Esophagus squamous epithelium (tissue), 5 donors: Measurements from ENCODE around the gene TRIM66. TPM values are rescaled to one million over a fixed set of nuclear protein-coding genes. Genes with fewer than 3 reads are reported as not detected.

Experiments
- DNase-seq: peaks from one replicate; lab custom pipeline; 2025; lab: John Stamatoyannopoulos, UW
- H3K27ac ChIP-seq, 4 donors: fragments of 200-600 bp; sonication (generic); one replicate each; pipeline ENCODE4 v1.5.1; 2016 to 2019; ENCODE audit warnings: mild to moderate bottlenecking in 1 of 4
- H3K27me3 ChIP-seq, 4 donors: fragments of 200-600 bp; sonication (generic); 1 replicate in 3 of 4; 2 replicates in 1 of 4; pipeline versions ENCODE4 v1.5.1 to v1.6.0; 2017 to 2021; ENCODE audit warnings: antibody characterized with exemption in 1 of 4
- H3K36me3 ChIP-seq, 3 donors: fragments of 200-600 bp; sonication (generic); one replicate each; pipeline ENCODE4 v1.5.1; 2016 to 2019
- H3K4me1 ChIP-seq, 3 donors: fragments of 200-600 bp; sonication (generic); one replicate each; pipeline ENCODE4 v1.5.1; 2017 to 2019
- H3K4me3 ChIP-seq, 4 donors: fragments of 200-600 bp; sonication (generic); 1 replicate in 3 of 4; 2 replicates in 1 of 4; pipeline ENCODE4 v1.5.1; 2016 to 2019; ENCODE audit warnings: mild to moderate bottlenecking in 2 of 4, moderate library complexity in 1 of 4
- H3K9me3 ChIP-seq, 3 donors: fragments of 200-600 bp; sonication (generic); one replicate each; pipeline ENCODE4 v1.5.1; 2016 to 2019
- CTCF ChIP-seq, 6 experiments: fragments of 450-650 bp in 4 of 6; fragments of 200-600 bp in 2 of 6; sonication (generic) in 2 of 6; IDR thresholded peaks; one replicate each; pipeline ENCODE4 v1.5.1; 2016 to 2019; ENCODE audit warnings: antibody characterized with exemption in 6 of 6, mild to moderate bottlenecking in 4 of 6, moderate library complexity in 4 of 6
- POLR2A ChIP-seq, 4 donors: fragments of 450-650 bp; IDR thresholded peaks; one replicate each; pipeline ENCODE4 v1.6.1; 2017; ENCODE audit warnings: antibody characterized with exemption in 4 of 4, mild to moderate bottlenecking in 4 of 4, moderate library complexity in 3 of 4
- WGBS, 2 donors: methylation state at CpG; one replicate each; pipeline ENCODE4 v1.1.5; 2018; 5-methylcytosine and 5-hydroxymethylcytosine counted together
- intact Hi-C: fragments of 100-400 bp; cut with DNase I; formaldehyde crosslinking; loops from one replicate; pipeline ENCODE4 v1.15.0; 2022
- total RNA-seq, 4 donors: library from RNA; depleted of rRNA; stranded (reverse); fragments of >200 nt; gene quantifications; one replicate each; pipeline ENCODE4 v1.1.0, GENCODE V29; 2016
- donor health status: DM: yes; HTN: yes; CAD: no.

Gene TRIM66
- total RNA-seq, 4 donors from 2014 or later: 4.5 to 5.5 (median 4.8) TPM

DNA sequence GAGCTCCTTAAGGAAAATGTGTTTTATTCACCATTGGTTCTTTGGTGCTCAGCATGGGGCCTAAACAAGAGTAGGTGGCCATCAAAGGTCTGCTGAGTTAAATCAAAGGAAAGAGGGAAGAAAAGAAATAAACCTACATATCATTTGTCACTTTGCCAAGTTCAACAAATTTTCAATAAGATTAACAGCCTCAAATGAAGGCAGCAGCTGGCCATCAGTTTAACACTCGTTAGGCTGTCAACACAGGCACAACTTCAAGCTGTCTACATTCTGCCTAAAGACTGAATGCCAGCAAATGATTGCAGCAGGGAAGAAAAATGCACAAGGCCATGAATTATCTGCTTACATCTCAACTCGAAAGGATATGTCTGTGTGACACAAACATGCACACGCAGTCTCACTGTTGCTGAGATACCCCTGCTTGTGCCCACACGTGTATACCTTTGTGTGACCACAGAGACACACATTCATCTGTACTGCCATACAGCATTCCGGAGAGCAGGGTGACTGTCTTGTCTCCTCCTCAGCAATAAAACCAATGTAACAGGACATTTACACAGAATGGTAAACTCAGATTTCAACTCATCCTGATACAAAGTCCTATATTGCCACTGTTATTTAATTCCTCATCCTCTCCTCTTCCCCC is 40.1 kb downstream of the TRIM66 start:
- no peaks in the 10 kb centered on the region for H3K4me1 ChIP-seq
- no peak overlapping the region for H3K27ac ChIP-seq
- no peak overlapping the region for H3K4me3 ChIP-seq
- no peak for DNase-seq
- intact Hi-C loops: no loop called here
- H3K9me3 ChIP-seq: no peaks in the 10 kb centered on the region
- 70 to 81% methylated on average over 5 of the region's 5 CpGs for WGBS, 2 donors
- H3K36me3 ChIP-seq: peaks cover 4 to 98% (median 5%) of the 10 kb centered on the region in 3 donors
- no peaks in the 10 kb centered on the region for H3K27me3 ChIP-seq
- TF ChIP-seq CTCF (IDR thresholded peaks at IDR 0.05): no peak
- TF ChIP-seq POLR2A (IDR thresholded peaks at IDR 0.05): no peak

DNA sequence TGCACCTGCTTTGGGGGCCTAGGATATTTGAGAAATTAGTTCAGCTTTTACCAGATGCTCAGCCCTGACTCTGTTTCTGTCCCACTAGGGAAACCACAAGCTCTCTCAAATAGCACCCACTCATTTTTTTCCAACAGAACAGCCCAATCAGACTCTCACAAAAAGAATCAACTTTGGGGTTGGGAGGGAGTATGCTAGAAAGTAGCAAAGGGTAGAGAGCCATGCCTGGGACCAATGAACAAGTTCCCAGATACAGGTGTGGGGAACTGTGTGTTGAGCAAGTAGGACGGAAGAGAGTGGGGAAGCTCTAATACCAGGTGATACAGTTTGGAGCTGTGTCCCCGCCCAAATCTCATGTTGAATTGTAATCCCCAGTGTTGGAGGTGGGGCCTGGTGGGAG is 41.1 kb downstream of the TRIM66 start:
- Histone ChIP-seq H3K4me3 (no peak overlapping the region), H3K36me3 (peaks cover 4 to 100% (median 5%) of the 10 kb centered on the region in 3 donors), H3K27ac (no peak overlapping the region), H3K4me1 (no peaks in the 10 kb centered on the region), H3K9me3 (no peaks in the 10 kb centered on the region), H3K27me3 (no peaks in the 10 kb centered on the region)
- no peak for TF ChIP-seq POLR2A (IDR thresholded peaks at IDR 0.05)
- TF ChIP-seq CTCF (IDR thresholded peaks at IDR 0.05): no peak
- intact Hi-C loops: no loop called here
- DNase-seq: no peak
- WGBS, 2 donors: 92 to 100% methylated on average over 2 of the region's 2 CpGs

DNA sequence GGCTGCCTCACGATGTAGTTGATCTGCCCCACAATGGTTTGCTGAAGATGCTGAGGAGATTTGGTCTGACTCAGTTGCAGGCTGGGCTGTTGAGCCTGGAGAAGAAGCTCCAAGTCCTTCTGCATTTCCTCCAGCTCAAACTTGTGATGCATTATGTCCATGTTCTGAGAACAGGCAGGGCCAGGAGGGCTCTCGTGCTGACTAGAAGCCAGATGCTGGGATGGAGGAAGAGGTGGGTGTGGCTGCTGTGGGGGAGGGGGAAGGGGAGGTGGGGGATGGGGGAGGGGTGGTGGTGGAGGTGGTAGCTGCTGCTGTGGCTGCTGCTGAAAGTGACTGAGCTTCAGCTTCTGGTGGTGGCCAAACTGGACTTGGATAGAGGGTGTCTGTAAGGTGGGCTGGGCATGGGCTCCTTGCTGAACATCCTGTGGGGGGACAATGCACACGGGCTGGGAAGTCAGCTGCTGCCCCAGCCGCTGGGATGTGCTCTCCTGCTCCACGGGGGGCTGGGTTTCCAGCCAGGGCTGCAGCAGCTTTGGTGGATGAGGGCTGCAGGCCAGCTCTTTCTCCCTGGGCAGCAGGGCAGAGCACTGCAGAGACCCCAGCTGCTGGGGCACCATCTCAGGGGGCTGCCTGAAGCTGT is 42.1 kb downstream of the TRIM66 start:
- Histone ChIP-seq H3K4me3 (no peak overlapping the region), H3K27me3 (no peaks in the 10 kb centered on the region), H3K36me3 (peaks cover 4 to 100% (median 5%) of the 10 kb centered on the region in 3 donors), H3K27ac (no peak overlapping the region), H3K9me3 (no peaks in the 10 kb centered on the region), H3K4me1 (no peaks in the 10 kb centered on the region)
- TF ChIP-seq CTCF (IDR thresholded peaks at IDR 0.05) (no peak), POLR2A (IDR thresholded peaks at IDR 0.05) (no peak)
- intact Hi-C loops: no loop called here
- WGBS, 2 donors: 30 to 73% methylated on average over 2 of the region's 5 CpGs
- no peak for DNase-seq

- Histone ChIP-seq H3K36me3 (peaks cover 4 to 100% (median 5%) of the 10 kb centered on the region in 3 donors), H3K4me3 (no peak overlapping the region), H3K9me3 (no peaks in the 10 kb centered on the region), H3K27me3 (no peaks in the 10 kb centered on the region), H3K27ac (no peak overlapping the region), H3K4me1 (no peaks in the 10 kb centered on the region)
- WGBS, 2 donors: 88 to 100% methylated on average over 1 to 3 of the region's 3 CpGs
- TF ChIP-seq CTCF (IDR thresholded peaks at IDR 0.05) (no peak), POLR2A (IDR thresholded peaks at IDR 0.05) (no peak)
- no peak for DNase-seq
- intact Hi-C loops: no loop called here
These were observed 42.8 kb downstream of the TRIM66 start for GRCh38 chr11:8639655-8640054.

GRCh38 chr11:8638300-8638699 is 44.2 kb downstream of the TRIM66 start:
- H3K27me3 ChIP-seq: no peaks in the 10 kb centered on the region
- H3K27ac ChIP-seq: no peak overlapping the region
- WGBS, 2 donors: 90 to 94% methylated on average over 2 to 5 of the region's 5 CpGs
- intact Hi-C loops: no loop called here
- TF ChIP-seq POLR2A (IDR thresholded peaks at IDR 0.05) (no peak), CTCF (IDR thresholded peaks at IDR 0.05) (no peak)
- peaks cover 4 to 100% (median 5%) of the 10 kb centered on the region in 3 donors for H3K36me3 ChIP-seq
- no peak overlapping the region for H3K4me3 ChIP-seq
- H3K9me3 ChIP-seq: no peaks in the 10 kb centered on the region
- no peaks in the 10 kb centered on the region for H3K4me1 ChIP-seq
- no peak for DNase-seq
